ENCODE measurements around the gene HVCN1. TPM values are rescaled to one million over a fixed set of nuclear protein-coding genes. Genes with fewer than 3 reads are reported as not detected.

The HVCN1 gene
- total and polyA plus RNA-seq, 2 of the 8 experiments (the other 6 are each of a cell fraction or from before 2014, with no cell fraction given): 5.8 to 11.2 TPM

GRCh38 chr12:110637869-110638441 lies 51.0 kb downstream of the HVCN1 start:
- H3K9ac ChIP-seq (replicated peaks in 1 of 4; ENCODE audit: extremely low read depth in 1 of 4, low read depth in 3 of 4, low read length in 3 of 4): no peak overlapping the region
- no peak overlapping the region for H2BK120ac ChIP-seq (replicated peaks; ENCODE audit: low read depth, low read length)
- CTCF ChIA-PET (ENCODE audit: partially characterized antibody): interaction anchor here (0.7 to 1.1 kb wide), 4 partner anchors 12 to 395 kb away, joined by 3 to 6 read pairs (median 3); no protein-coding TSS in a partner anchor
- H2AFZ ChIP-seq (ENCODE audit: low read length): no peak overlapping the region
- H3K36me3 ChIP-seq (ENCODE audit: control insufficient read depth in 2 of 4, insufficient read depth in 4 of 4, low read length in 3 of 4): no peaks in the 10 kb centered on the region
- H3K27me3 ChIP-seq (replicated peaks in 1 of 4; ENCODE audit: control insufficient read depth in 3 of 4, extremely low read depth in 1 of 4, insufficient read depth in 3 of 4, low read length in 3 of 4): no peaks in the 10 kb centered on the region
- no peaks in the 10 kb centered on the region for H3K79me1 ChIP-seq (ENCODE audit: low read depth, low read length)
- TF ChIP-seq KDM1A (IDR thresholded peaks at IDR 0.05; ENCODE audit: borderline replicate concordance, low read length): no peak
- no peak for TF ChIP-seq SP4 (IDR thresholded peaks at IDR 0.05; ENCODE audit: low read length)
- TF ChIP-seq ASH2L (IDR thresholded peaks at IDR 0.05; ENCODE audit: low read length): no peak
- no peak for TF ChIP-seq SRF (IDR thresholded peaks at IDR 0.05; ENCODE audit: low read depth, low read length)
- no peak for TF ChIP-seq CTBP2 (IDR thresholded peaks at IDR 0.05; ENCODE audit: borderline replicate concordance, insufficient read depth, insufficient read length, low read length)
- no peak for TF ChIP-seq EP300 (IDR thresholded peaks at IDR 0.05; ENCODE audit: borderline replicate concordance in 1 of 2, low read depth in 2 of 2, low read length in 2 of 2)
- no peak for TF ChIP-seq USF2 (IDR thresholded peaks at IDR 0.05; ENCODE audit: low read length)
- TF ChIP-seq TEAD4 (IDR thresholded peaks at IDR 0.05; ENCODE audit: low read depth, low read length): no peak
- TF ChIP-seq NRF1 (IDR thresholded peaks at IDR 0.05; ENCODE audit: low read depth, low read length): no peak
- TF ChIP-seq RFX5 (IDR thresholded peaks at IDR 0.05; ENCODE audit: borderline replicate concordance, low read depth, low read length): no peak
- TF ChIP-seq MAX (IDR thresholded peaks at IDR 0.05): no peak
- TF ChIP-seq HDAC6 (IDR thresholded peaks at IDR 0.05; ENCODE audit: low read depth, low read length): no peak
- H3K4me2 ChIP-seq (ENCODE audit: insufficient read depth in 1 of 2, low read depth in 2 of 2, low read length in 2 of 2): no peak overlapping the region
- no peak overlapping the region for H2AK5ac ChIP-seq (ENCODE audit: low read depth, low read length)
- no peaks in the 10 kb centered on the region for H3K79me2 ChIP-seq (ENCODE audit: control insufficient read depth in 1 of 2, insufficient read depth in 2 of 2, low read length in 2 of 2)
- H2BK15ac ChIP-seq (ENCODE audit: low read length): no peak overlapping the region
- no peaks in the 10 kb centered on the region for H3K23me2 ChIP-seq (ENCODE audit: low read depth, low read length)
- H4K8ac ChIP-seq (ENCODE audit: extremely low read depth, insufficient read depth, low read length): no peak overlapping the region
- no peak overlapping the region for H3K4ac ChIP-seq (replicated peaks; ENCODE audit: insufficient read length, low read depth, low read length)
- no peak overlapping the region for H2BK12ac ChIP-seq (ENCODE audit: low read depth, low read length)
- no peak overlapping the region for H4K5ac ChIP-seq (ENCODE audit: insufficient read length, low read depth, low read length)
- no peak overlapping the region for H4K91ac ChIP-seq (replicated peaks; ENCODE audit: insufficient read length, low read length)
- H3K4me3 ChIP-seq (ENCODE audit: extremely low read depth in 1 of 4, insufficient read depth in 2 of 4, low read depth in 3 of 4, low read length in 4 of 4): no peak overlapping the region
- H3K18ac ChIP-seq (ENCODE audit: extremely low read depth, low read length): no peak overlapping the region
- H3K56ac ChIP-seq (replicated peaks; ENCODE audit: insufficient read length, low read depth, low read length): no peak overlapping the region
- WGBS, 2 experiments (ENCODE audit: extremely low coverage in 1 of 2, insufficient coverage in 1 of 2, insufficient read length in 1 of 2, insufficient replicate concordance in 2 of 2, low coverage in 1 of 2, low lambda C conversion rate in 2 of 2, missing lambda C conversion rate in 1 of 2): 78% methylated on average over 3 of the region's 3 CpGs; no CpG with 5 or more reads in 1 of the 2 experiments
- H3K27ac ChIP-seq (ENCODE audit: low read depth, low read length): no peak overlapping the region
- no peaks in the 10 kb centered on the region for H3K9me3 ChIP-seq (ENCODE audit: insufficient read depth in 2 of 2, low read depth in 1 of 2, low read length in 1 of 2)
- no peak overlapping the region for H2BK20ac ChIP-seq (ENCODE audit: low read length)
- no peak overlapping the region for H3K23ac ChIP-seq (ENCODE audit: insufficient read length)
- FAIRE-seq (no peak), DNase-seq (ENCODE audit: low read depth in 1 of 2, low spot score in 2 of 2) (no peak)
- peaks cover 0 to 3% (median 0%) of the 10 kb centered on the region in 4 experiments; a peak in 1 of 7 replicates for H3K4me1 ChIP-seq (replicated peaks in 1 of 4; ENCODE audit: control insufficient read depth in 3 of 4, insufficient read depth in 4 of 4, low read length in 3 of 4)
- POLR2A ChIA-PET (ENCODE audit: partially characterized antibody): interaction anchor here (1.3 kb wide), 1 partner anchor 11 kb away, joined by 3 read pairs; no protein-coding TSS in a partner anchor
- no peak overlapping the region for H2BK5ac ChIP-seq (ENCODE audit: low read depth, low read length)
- no peak overlapping the region for H3K14ac ChIP-seq (ENCODE audit: insufficient read length)
- peaks cover 0 to 4% of the 10 kb centered on the region in 2 experiments for H4K20me1 ChIP-seq (replicated peaks in 1 of 2; ENCODE audit: control insufficient read depth in 1 of 2, insufficient read depth in 2 of 2, low read length in 2 of 2)

Measured in H1 (cell line).